ENCODE measurements around the gene CTRB2.

GRCh38 chr16:75244844-75245758 is 38.1 kb upstream of the CTRB2 start:
- TF ChIP-seq, protein P1, sequence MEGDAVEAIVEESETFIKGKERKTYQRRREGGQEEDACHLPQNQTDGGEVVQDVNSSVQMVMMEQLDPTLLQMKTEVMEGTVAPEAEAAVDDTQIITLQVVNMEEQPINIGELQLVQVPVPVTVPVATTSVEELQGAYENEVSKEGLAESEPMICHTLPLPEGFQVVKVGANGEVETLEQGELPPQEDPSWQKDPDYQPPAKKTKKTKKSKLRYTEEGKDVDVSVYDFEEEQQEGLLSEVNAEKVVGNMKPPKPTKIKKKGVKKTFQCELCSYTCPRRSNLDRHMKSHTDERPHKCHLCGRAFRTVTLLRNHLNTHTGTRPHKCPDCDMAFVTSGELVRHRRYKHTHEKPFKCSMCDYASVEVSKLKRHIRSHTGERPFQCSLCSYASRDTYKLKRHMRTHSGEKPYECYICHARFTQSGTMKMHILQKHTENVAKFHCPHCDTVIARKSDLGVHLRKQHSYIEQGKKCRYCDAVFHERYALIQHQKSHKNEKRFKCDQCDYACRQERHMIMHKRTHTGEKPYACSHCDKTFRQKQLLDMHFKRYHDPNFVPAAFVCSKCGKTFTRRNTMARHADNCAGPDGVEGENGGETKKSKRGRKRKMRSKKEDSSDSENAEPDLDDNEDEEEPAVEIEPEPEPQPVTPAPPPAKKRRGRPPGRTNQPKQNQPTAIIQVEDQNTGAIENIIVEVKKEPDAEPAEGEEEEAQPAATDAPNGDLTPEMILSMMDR (IDR thresholded peaks at IDR 0.05) = no peak
- no peak for TF ChIP-seq POLR2A (IDR thresholded peaks at IDR 0.05)

Measured in suprapubic skin (tissue), 3 donors.